Suppressor macrophage (primary cell): ENCODE data around the gene TLR2.

Source experiments
- DNase-seq, 4 experiments: peaks; one replicate each; pipeline ENCODE4 v3.0.0-alpha.2; 2020 to 2022

Gene TLR2

DNA sequence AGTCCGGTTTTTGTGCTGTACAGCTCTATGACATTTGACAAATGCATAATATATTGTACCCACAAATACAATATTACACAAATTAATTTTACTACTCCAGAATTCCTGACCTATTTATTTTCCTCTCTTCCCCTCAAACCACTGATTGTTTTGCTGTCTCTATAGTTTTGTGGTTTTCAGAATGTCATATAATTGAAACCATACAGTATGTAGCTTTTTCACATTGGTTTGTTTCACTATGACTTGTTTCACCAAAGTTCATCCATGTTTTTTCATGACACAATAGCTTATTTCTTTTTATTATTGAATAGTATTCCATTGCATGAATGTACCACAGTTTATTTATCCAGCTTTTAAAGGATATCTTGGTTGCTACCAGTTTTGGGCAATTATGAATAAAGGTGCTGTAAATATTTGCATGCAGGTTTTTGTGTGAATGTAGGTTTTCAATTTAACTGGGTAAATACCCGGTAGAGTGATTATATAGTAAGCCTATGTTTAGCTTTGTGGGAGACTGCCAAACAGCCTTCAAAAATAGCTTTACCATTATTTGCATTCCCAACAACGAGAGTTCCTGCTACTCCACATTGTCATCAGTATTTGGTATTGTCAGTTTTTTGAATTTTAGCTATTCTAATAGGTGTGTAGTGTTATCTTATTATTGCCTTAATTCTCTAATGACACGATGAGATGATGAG lies 49.8 kb downstream of the TLR2 start:
- DNase-seq, result no peak

DNA sequence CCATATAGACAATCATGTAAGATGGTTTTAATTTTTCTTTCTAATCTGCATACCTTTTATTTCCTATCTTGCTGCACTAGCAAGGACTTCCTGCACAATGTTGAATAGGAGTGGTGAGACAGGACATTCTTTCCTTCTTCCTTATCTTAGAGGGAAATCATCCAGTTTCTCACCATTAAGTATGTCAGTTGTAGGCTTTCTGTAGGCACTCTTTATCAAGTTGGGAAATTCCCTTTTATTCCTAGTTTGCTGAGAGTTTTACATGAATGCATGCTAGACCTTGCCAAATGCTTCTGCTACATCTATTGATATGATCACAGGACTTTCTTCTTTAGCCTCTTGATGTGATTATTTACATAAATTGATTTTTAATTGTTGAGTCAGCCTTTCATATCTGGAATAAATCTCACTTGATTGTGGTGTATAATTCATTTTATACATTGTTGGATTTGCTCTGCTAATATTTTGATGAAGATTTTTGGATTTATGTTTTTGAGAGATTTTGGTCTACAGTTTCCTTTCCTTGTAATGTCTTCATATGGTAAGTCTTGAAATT lies 51.9 kb downstream of the TLR2 start:
- no peak for DNase-seq

DNA sequence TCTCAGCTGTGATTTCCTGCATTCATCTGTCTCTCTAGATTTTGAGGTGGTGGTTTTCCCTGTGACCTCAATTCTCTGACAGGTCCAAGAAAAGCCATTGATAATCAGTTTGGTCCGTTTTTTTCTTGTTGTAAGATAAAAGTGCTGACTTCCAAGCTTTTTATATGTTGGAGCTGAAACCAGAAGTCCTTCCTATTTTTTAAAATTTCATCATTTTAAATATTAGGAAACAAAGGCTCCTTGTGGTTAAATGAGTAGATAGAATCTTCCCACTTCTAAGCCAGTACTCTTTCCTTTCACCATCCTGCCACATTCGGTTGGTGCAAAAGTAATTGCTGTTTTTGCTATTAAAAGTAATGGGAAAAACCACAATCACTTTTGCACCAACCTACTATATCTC lies 57.5 kb downstream of the TLR2 start:
- DNase-seq, result peak in 3 of 4 experiments; percentile 29 to 86 (median 80)

DNA sequence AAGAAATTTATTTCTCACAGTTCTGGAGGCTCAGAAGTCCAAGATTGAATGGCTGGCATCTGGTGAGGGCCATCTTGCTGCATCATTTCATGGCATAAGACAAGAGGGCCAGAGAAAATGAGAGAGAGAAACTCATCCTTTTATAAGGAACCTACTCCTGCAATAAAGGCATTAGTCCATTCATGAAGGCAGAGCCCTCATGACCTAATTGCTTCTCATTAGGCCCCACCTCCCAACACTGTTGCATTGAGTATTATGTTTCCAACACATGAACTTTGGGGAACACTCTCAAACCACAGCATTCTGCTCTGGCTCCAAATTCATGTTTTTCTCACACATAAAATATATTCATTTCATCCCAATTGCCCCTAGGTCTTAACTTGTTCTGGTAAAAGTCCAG lies 61.6 kb downstream of the TLR2 start:
- DNase-seq, result peak in 3 of 4 experiments; percentile 38 to 54 (median 49)

DNA sequence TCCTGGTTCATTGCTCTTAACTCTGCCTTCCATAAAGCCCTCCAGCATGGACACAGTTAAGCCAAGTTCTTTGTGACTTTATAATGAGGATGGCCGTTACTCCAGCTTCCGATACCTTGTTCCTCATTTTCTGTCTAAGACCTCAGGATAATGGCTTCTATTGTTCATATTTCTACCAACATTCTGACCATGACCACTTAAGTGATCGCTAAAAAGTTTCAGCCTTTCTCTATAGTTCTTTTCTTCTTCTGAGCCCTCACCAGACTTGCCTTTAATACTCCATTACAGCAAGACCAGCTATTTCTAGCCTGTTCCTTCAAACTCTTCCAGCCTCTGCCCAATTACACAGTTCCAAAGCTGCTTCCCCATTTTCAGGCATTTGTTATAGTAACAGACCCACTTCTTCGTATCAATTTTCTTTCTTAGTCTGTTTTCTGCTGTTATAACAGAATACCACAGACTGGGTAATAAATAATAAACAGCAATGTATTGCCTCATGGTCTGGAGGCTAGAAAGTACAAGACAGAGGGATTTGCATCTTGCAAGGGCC lies 63.4 kb downstream of the TLR2 start:
- DNase-seq, result peak; percentile 35 to 70 (median 48)

DNA sequence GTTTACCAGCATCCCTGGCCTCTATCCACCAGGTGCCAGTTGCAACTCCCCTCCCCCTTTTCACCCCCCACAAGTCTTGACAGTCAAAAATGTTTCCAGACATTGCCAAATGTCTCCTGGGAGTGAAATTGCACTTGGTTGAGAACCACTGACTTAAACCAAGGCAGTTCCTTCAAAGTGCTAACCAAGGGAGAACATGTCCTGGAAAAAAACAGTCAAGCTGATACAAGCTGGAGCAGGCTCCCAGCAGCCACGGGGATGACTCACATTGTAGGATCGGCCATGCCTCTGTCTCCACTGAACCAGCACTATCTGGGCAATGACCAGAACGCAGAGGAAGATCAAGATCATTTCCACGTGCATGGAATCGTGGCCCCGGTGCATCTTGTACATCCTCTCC lies 64.3 kb downstream of the TLR2 start:
- DNase-seq, result peak; percentile 67 to 86 (median 74)

DNA sequence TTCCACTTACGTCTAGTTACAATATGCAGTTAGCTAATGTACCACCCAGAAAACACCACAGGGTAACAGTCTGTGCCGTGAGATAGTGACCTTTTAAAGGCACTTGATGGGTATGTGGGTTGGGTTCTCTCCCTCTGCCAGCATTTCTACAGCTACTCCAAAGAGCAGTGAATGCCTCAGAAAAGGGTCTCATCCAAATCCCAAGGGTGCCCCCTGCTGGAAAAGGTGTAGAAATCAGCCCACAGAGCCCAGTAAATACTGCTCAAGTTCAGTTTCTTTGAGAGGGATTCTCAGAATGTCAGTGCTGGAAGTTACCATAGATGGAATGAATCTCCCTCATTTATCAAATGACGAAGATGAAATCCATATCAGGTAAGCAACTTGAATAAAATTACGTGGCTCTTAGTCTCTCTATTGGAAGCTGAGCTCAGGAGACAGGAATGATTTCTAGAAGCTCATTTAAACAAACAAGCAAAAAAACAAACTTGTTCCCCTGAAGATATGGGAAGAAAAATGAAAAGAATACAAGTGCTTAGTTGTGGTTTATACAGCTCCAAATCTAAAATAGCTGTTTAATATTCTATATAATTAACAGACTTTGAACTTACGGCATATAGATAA lies 66.2 kb downstream of the TLR2 start:
- peak; percentile 87 to 94 (median 92) for DNase-seq

DNA sequence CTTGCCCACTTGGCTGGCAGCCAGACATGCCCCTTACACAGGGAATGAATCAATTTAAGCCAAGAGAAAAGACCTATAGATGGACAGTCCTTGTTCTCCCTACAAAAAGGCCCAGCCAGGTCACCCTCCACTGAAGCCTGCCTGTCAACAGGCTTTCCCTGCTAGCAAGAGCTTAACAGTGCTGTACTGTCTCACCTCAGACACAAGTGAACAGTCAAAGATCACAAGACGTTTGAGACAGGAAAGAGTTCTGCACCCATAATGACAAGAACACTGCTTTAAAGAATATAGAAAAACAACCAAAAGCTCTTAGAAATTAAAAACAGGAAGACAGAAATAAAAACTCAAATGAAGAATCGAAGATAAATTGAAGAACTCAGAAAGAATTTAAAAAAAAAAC lies 71.1 kb downstream of the TLR2 start:
- DNase-seq, result no peak
